Measurements from ENCODE around the gene RALB. TPM values are rescaled to one million over a fixed set of nuclear protein-coding genes. Genes with fewer than 3 reads are reported as not detected.
"Not testable (repeated sequence)": the region's sequence is repeated elsewhere in the genome, so short reads cannot be mapped to it uniquely, and the experiment has no call there.

The RALB gene
- total RNA-seq, 2 experiments from 2014 or later: 34.0 to 34.3 TPM

DNA sequence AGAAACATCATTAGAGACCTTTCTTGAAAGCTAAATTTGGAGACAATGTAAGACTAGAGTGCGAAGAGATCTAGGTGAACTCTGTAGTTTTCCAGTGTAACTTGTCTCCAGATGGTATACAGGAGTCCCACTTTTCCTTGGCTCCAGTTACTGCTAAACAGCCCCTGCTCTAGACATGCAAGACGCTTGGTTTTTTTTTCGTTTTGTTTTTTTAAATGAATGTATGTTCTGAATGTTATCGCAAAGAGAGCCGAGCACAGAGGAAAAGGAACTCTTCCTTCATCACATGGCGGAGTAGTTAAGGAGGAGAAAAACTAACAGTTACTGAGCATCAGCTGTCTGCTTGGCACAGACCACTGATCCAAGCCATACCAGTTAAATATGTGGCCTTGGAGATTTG lies 2.4 kb downstream of the RALB start:
- ChIA-PET CTCF (interaction anchor here (0.7 to 4.7 kb wide), 6 partner anchors 9 to 80 kb away, joined by 3 to 20 read pairs (median 3); no protein-coding TSS in a partner anchor), POLR2A (interaction anchor here (0.7 kb wide), 1 partner anchor 23 kb away, joined by 3 read pairs; no protein-coding TSS in a partner anchor)
- DNase-seq (no peak), ATAC-seq (no peak)
- intact Hi-C loops (cut with DNase I, micrococcal nuclease): loop anchor here in 1 of 2 experiments (10.0 kb wide), 1 partner anchor 500 kb away; the partner anchor contains the start of gene PTPN4
- H3K4me3 Mint-ChIP-seq: no peak overlapping the region
- peaks cover 25% of the 10 kb centered on the region for H3K36me3 Mint-ChIP-seq (ENCODE audit: low read depth)
- H3K4me1 Mint-ChIP-seq: peaks cover 50% of the 10 kb centered on the region
- no peaks in the 10 kb centered on the region for H3K27me3 Mint-ChIP-seq
- H3K9me3 Mint-ChIP-seq (ENCODE audit: low read depth): peaks cover 7% of the 10 kb centered on the region
- no peak overlapping the region for H3K27ac Mint-ChIP-seq

- Mint-ChIP-seq H3K4me1 (peaks cover 50% of the 10 kb centered on the region), H3K4me3 (no peak overlapping the region)
- intact Hi-C loops (cut with DNase I, micrococcal nuclease): loop anchor here in 1 of 2 experiments (10.0 kb wide), 1 partner anchor 501 kb away; the partner anchor contains the start of gene PTPN4
Observed at GRCh38 chr2:120255986-120256650, 3.5 kb downstream of the RALB start.

DNA sequence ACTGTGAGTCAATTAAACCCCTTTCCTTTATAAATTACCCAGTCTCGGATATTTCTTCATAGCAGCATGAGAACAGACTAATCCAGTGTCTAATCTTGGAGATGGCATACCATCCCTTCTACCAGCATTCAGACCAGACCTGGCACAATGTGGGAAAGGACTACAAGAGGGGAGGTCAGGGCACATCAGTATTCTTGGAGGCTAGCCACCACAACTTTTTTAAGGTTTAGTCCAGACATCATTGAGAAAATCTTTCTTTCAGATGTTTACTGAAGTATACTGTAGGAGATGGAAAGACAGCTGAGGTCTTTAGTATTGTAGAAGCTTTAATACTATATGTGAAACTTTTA lies 4.0 kb downstream of the RALB start:
- intact Hi-C loops (cut with DNase I, micrococcal nuclease): loop anchor here in 1 of 2 experiments (10.0 kb wide), 1 partner anchor 502 kb away; the partner anchor contains the start of gene PTPN4
- CTCF ChIA-PET: interaction anchor here (0.6 kb wide), 1 partner anchor 554 kb away, joined by 3 read pairs; no protein-coding TSS in a partner anchor
- no peak for ATAC-seq
- peak overlapping the region; percentile 2 for H3K27ac Mint-ChIP-seq
- H3K4me1 Mint-ChIP-seq: peaks cover 50% of the 10 kb centered on the region
- no peaks in the 10 kb centered on the region for H3K27me3 Mint-ChIP-seq
- DNase-seq: no peak
- peaks cover 14% of the 10 kb centered on the region for H3K9me3 Mint-ChIP-seq (ENCODE audit: low read depth)
- no peak overlapping the region for H3K4me3 Mint-ChIP-seq
- peaks cover 32% of the 10 kb centered on the region for H3K36me3 Mint-ChIP-seq (ENCODE audit: low read depth)
- POLR2A ChIA-PET: no interaction called here

More at GRCh38 chr2:120255986-120256650, 3.5 kb downstream of the RALB start:
- Mint-ChIP-seq H3K36me3 (ENCODE audit: low read depth) (peaks cover 32% of the 10 kb centered on the region), H3K27me3 (no peaks in the 10 kb centered on the region), H3K27ac (peak overlapping the region; percentile 2), H3K9me3 (ENCODE audit: low read depth) (peaks cover 14% of the 10 kb centered on the region)
- no peak for DNase-seq
- ChIA-PET POLR2A (no interaction called here), CTCF (interaction anchor here (0.8 to 1.4 kb wide), 2 partner anchors 8 to 81 kb away, joined by 3 read pairs; no protein-coding TSS in a partner anchor)
- no peak for ATAC-seq

DNA sequence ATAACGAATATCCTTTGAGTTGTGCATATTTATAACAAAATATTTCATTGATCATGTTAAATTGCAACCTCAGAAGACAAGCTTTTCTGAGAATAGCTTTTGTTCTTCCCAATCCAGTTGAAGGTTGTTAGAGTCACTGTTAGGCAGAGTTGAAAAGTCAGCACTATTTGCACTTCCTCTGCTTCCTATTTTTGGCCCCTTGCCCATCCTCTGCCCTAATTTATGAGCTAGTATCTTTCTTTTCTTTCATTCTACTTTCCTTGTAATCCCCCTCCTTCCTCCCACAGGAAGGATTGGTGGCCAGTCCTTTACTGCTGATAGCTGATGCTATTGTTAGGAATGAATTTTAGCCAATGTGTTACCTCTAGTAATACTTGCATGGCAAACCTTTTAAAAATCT lies 4.9 kb downstream of the RALB start:
- CTCF ChIA-PET: no interaction called here
- POLR2A ChIA-PET: no interaction called here
- intact Hi-C loops (cut with DNase I, micrococcal nuclease): loop anchor here in 1 of 2 experiments (10.0 kb wide), 1 partner anchor 503 kb away; the partner anchor contains the start of gene PTPN4
- peaks cover 14% of the 10 kb centered on the region for H3K9me3 Mint-ChIP-seq (ENCODE audit: low read depth)
- no peak overlapping the region for H3K27ac Mint-ChIP-seq
- H3K36me3 Mint-ChIP-seq (ENCODE audit: low read depth): peaks cover 32% of the 10 kb centered on the region
- no peaks in the 10 kb centered on the region for H3K27me3 Mint-ChIP-seq
- no peak for DNase-seq
- no peak for ATAC-seq
- no peak overlapping the region for H3K4me3 Mint-ChIP-seq
- peaks cover 47% of the 10 kb centered on the region for H3K4me1 Mint-ChIP-seq

DNA sequence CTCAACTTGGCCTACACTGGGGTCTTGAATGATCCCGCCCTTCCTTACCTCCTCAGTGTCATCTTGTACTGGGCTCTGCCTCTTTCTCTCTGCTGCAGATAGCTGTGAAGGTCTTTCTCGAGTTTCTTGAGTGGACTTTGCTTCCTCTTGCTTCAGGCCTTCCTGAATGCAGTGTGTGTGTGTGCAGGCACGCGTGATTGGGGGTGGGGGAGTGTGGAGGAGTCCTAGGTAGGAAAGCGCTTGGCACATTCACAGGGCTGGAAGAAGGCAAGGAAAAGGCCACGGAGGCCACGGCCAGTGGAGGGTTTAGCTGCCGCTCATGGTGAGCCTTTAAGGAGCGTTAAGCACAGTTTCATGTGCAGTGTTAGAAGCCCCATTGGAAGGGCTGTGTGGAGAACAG lies 5.5 kb downstream of the RALB start:
- Mint-ChIP-seq H3K36me3 (ENCODE audit: low read depth) (peaks cover 32% of the 10 kb centered on the region), H3K27ac (peak overlapping the region; percentile 7), H3K9me3 (ENCODE audit: low read depth) (peaks cover 14% of the 10 kb centered on the region), H3K4me1 (peaks cover 47% of the 10 kb centered on the region), H3K27me3 (no peaks in the 10 kb centered on the region), H3K4me3 (no peak overlapping the region)
- intact Hi-C loops (cut with DNase I, micrococcal nuclease): loop anchor here in 1 of 2 experiments (10.0 kb wide), 1 partner anchor 503 kb away; the partner anchor contains the start of gene PTPN4
- CTCF ChIA-PET: no interaction called here
- no peak for ATAC-seq
- POLR2A ChIA-PET: no interaction called here
- DNase-seq: no peak

DNA sequence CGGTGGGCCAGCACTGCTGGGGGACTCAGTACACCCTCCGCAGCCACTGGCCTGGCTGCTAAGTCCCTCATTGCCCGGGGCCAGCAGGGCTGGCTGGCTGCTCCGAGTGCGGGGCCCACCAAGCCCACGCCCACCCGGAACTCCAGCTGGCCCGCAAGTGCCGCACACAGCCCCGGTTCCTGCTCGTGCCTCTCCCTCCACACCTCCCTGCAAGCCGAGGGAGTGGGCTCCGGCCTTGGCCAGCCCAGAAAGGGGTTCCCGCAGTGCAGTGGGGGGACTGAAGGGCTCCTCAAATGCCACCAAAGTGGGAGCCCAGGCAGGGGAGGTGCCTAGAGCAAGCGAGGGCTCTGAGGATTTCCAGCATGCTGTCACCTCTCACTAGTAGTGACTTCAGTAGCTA lies 7.3 kb downstream of the RALB start:
- ATAC-seq, DNase-seq, H3K4me3 Mint-ChIP-seq, POLR2A ChIA-PET, H3K27me3 Mint-ChIP-seq: not testable (repeated sequence)
- Mint-ChIP-seq H3K9me3 (ENCODE audit: low read depth) (peaks cover 14% of the 10 kb centered on the region), H3K4me1 (peaks cover 38% of the 10 kb centered on the region), H3K27ac (peak overlapping the region; percentile 4), H3K36me3 (ENCODE audit: low read depth) (peaks cover 29% of the 10 kb centered on the region)
- CTCF ChIA-PET: interaction anchor here (0.7 to 2.0 kb wide), 2 partner anchors 84 to 239 kb away, joined by 4 to 7 read pairs; no protein-coding TSS in a partner anchor
- intact Hi-C loops (cut with DNase I, micrococcal nuclease): loop anchor here (2.0 to 10.0 kb wide), 2 partner anchors 27 to 505 kb away; partner anchors contain the start of gene PTPN4 (in 1 of the 2)

GRCh38 chr2:120260736-120261135 lies 8.1 kb downstream of the RALB start:
- DNase-seq (no peak), ATAC-seq (no peak)
- intact Hi-C loops (cut with DNase I, micrococcal nuclease): loop anchor here in 1 of 2 experiments (2.0 kb wide), 1 partner anchor 28 kb away; no protein-coding TSS in a partner anchor
- ChIA-PET CTCF (interaction anchor here (0.7 to 2.0 kb wide), 2 partner anchors 52 to 85 kb away, joined by 3 to 7 read pairs; no protein-coding TSS in a partner anchor), POLR2A (interaction anchor here (0.7 kb wide), 1 partner anchor 489 kb away, joined by 3 read pairs; no protein-coding TSS in a partner anchor)
- no peak overlapping the region for H3K4me3 Mint-ChIP-seq
- peaks cover 38% of the 10 kb centered on the region for H3K4me1 Mint-ChIP-seq
- H3K36me3 Mint-ChIP-seq (ENCODE audit: low read depth): peaks cover 29% of the 10 kb centered on the region
- peaks cover 14% of the 10 kb centered on the region for H3K9me3 Mint-ChIP-seq (ENCODE audit: low read depth)
- H3K27ac Mint-ChIP-seq: no peak overlapping the region
- H3K27me3 Mint-ChIP-seq: no peaks in the 10 kb centered on the region

- DNase-seq (peak; percentile 77), ATAC-seq (peak; percentile 98)
- Mint-ChIP-seq H3K36me3 (ENCODE audit: low read depth) (peaks cover 23% of the 10 kb centered on the region), H3K4me3 (no peak overlapping the region), H3K9me3 (ENCODE audit: low read depth) (peaks cover 14% of the 10 kb centered on the region), H3K27me3 (no peaks in the 10 kb centered on the region), H3K27ac (no peak overlapping the region), H3K4me1 (peaks cover 30% of the 10 kb centered on the region)
- intact Hi-C loops (cut with DNase I, micrococcal nuclease): loop anchor here in 1 of 2 experiments (2.0 kb wide), 1 partner anchor 29 kb away; no protein-coding TSS in a partner anchor
- ChIA-PET CTCF (interaction anchor here (0.6 to 2.0 kb wide), 2 partner anchors 85 to 286 kb away, joined by 3 to 7 read pairs; no protein-coding TSS in a partner anchor), POLR2A (interaction anchor here (0.7 kb wide), 1 partner anchor 490 kb away, joined by 3 read pairs; no protein-coding TSS in a partner anchor)
Observed at GRCh38 chr2:120261387-120262006, 8.8 kb downstream of the RALB start.

- peaks cover 21% of the 10 kb centered on the region for H3K36me3 Mint-ChIP-seq (ENCODE audit: low read depth)
- intact Hi-C loops (cut with DNase I, micrococcal nuclease): no loop called here
- CTCF ChIA-PET: interaction anchor here (0.6 to 2.0 kb wide), 2 partner anchors 86 to 286 kb away, joined by 3 to 7 read pairs; no protein-coding TSS in a partner anchor
- H3K9me3 Mint-ChIP-seq (ENCODE audit: low read depth): peaks cover 14% of the 10 kb centered on the region
- peaks cover 30% of the 10 kb centered on the region for H3K4me1 Mint-ChIP-seq
- POLR2A ChIA-PET: no interaction called here
- ATAC-seq (no peak), DNase-seq (no peak)
- no peak overlapping the region for H3K4me3 Mint-ChIP-seq
- no peaks in the 10 kb centered on the region for H3K27me3 Mint-ChIP-seq
- H3K27ac Mint-ChIP-seq: no peak overlapping the region
Observed at GRCh38 chr2:120262150-120262549, 9.5 kb downstream of the RALB start.

- H3K9me3 Mint-ChIP-seq (ENCODE audit: low read depth): peaks cover 13% of the 10 kb centered on the region
- DNase-seq: no peak
- peaks cover 27% of the 10 kb centered on the region for H3K4me1 Mint-ChIP-seq
- H3K36me3 Mint-ChIP-seq (ENCODE audit: low read depth): peaks cover 18% of the 10 kb centered on the region
- no peak overlapping the region for H3K4me3 Mint-ChIP-seq
- no peaks in the 10 kb centered on the region for H3K27me3 Mint-ChIP-seq
- ChIA-PET CTCF (interaction anchor here (1.2 kb wide), 1 partner anchor 80 kb away, joined by 3 read pairs; no protein-coding TSS in a partner anchor), POLR2A (no interaction called here)
- intact Hi-C loops (cut with DNase I, micrococcal nuclease): no loop called here
- no peak for ATAC-seq
- H3K27ac Mint-ChIP-seq: no peak overlapping the region
Observed at GRCh38 chr2:120262761-120263428, 10.2 kb downstream of the RALB start.

DNA sequence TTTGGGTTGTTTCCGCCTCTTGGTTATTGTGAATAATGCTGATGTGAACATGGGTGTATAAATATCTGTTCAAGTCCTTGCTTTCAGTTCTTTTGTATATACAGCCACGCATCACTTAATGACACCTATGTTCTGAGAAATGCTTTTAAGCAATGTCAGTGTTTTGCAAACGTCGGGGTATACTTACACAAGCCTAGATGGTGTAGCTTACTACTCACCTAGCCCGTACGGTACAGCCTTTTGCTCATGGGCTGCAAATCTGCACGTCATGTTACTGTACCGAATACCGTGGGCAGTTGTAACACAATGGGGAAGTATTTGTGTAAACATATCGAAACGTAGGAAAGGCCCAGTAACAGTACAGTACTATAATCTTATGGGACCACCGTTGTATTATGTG lies 12.4 kb downstream of the RALB start:
- no peak overlapping the region for H3K27ac Mint-ChIP-seq
- intact Hi-C loops (cut with DNase I, micrococcal nuclease): loop anchor here in 1 of 2 experiments (5.0 kb wide), 1 partner anchor 33 kb away; no protein-coding TSS in a partner anchor
- POLR2A ChIA-PET: no interaction called here
- no peak overlapping the region for H3K4me3 Mint-ChIP-seq
- DNase-seq (no peak), ATAC-seq (no peak)
- H3K36me3 Mint-ChIP-seq (ENCODE audit: low read depth): peaks cover 19% of the 10 kb centered on the region
- peaks cover 32% of the 10 kb centered on the region for H3K4me1 Mint-ChIP-seq
- CTCF ChIA-PET: interaction anchor here (1.7 kb wide), 1 partner anchor 90 kb away, joined by 5 read pairs; no protein-coding TSS in a partner anchor
- no peaks in the 10 kb centered on the region for H3K27me3 Mint-ChIP-seq
- peaks cover 7% of the 10 kb centered on the region for H3K9me3 Mint-ChIP-seq (ENCODE audit: low read depth)
